Measurements from ENCODE around the gene UNCX. TPM values are rescaled to one million over a fixed set of nuclear protein-coding genes. Genes with fewer than 3 reads are reported as not detected.
"Not testable (repeated sequence)": the region's sequence is repeated elsewhere in the genome, so short reads cannot be mapped to it uniquely, and the experiment has no call there.

Gene UNCX
- polyA plus RNA-seq, 4 donors = not detected

- Histone ChIP-seq H3K27ac (ENCODE audit: low read depth in 1 of 3, low read length in 2 of 3) (no peak overlapping the region), H3K36me3 (ENCODE audit: control insufficient read depth in 3 of 3, insufficient read depth in 2 of 3, low read depth in 1 of 3, low read length in 3 of 3) (no peaks in the 10 kb centered on the region), H3K4me3 (ENCODE audit: low read depth in 1 of 3, low read length in 3 of 3) (no peak overlapping the region), H3K27me3 (ENCODE audit: control insufficient read depth in 3 of 3, insufficient read depth in 3 of 3, low read length in 3 of 3) (peaks cover 0 to 25% (median 0%) of the 10 kb centered on the region in 3 donors), H3K4me1 (ENCODE audit: control insufficient read depth in 3 of 3, insufficient read depth in 2 of 3, low read depth in 1 of 3, low read length in 2 of 3) (no peaks in the 10 kb centered on the region), H3K9me3 (ENCODE audit: control insufficient read depth in 2 of 2, insufficient read depth in 1 of 2, low read depth in 1 of 2, low read length in 1 of 2) (no peaks in the 10 kb centered on the region)
- FAIRE-seq (no peak), DNase-seq (no peak)
- 73 to 92% (median 77%) methylated on average over 6 of the region's 6 CpGs for WGBS, 3 donors
Observed at GRCh38 chr7:1196950-1197349, 35.7 kb upstream of the UNCX start.

- H3K27me3 ChIP-seq (ENCODE audit: control insufficient read depth in 3 of 3, insufficient read depth in 3 of 3, low read length in 3 of 3) = peaks cover 0 to 17% (median 0%) of the 10 kb centered on the region in 3 donors
- no peaks in the 10 kb centered on the region for H3K36me3 ChIP-seq (ENCODE audit: control insufficient read depth in 3 of 3, insufficient read depth in 2 of 3, low read depth in 1 of 3, low read length in 3 of 3)
- H3K9me3 ChIP-seq (ENCODE audit: control insufficient read depth in 2 of 2, insufficient read depth in 1 of 2, low read depth in 1 of 2, low read length in 1 of 2) = no peaks in the 10 kb centered on the region
- FAIRE-seq (no peak), DNase-seq (peak in 1 of 2 donors; percentile 25)
- H3K4me3 ChIP-seq (ENCODE audit: low read depth in 1 of 3, low read length in 3 of 3) = no peak overlapping the region
- 47 to 48% (median 47%) methylated on average over 15 of the region's 15 CpGs for WGBS, 3 donors
- no peaks in the 10 kb centered on the region for H3K4me1 ChIP-seq (ENCODE audit: control insufficient read depth in 3 of 3, insufficient read depth in 2 of 3, low read depth in 1 of 3, low read length in 2 of 3)
- H3K27ac ChIP-seq (ENCODE audit: low read depth in 1 of 3, low read length in 2 of 3) = no peak overlapping the region
Observed at GRCh38 chr7:1197997-1198625, 34.6 kb upstream of the UNCX start.

- no peaks in the 10 kb centered on the region for H3K4me1 ChIP-seq (ENCODE audit: control insufficient read depth in 3 of 3, insufficient read depth in 2 of 3, low read depth in 1 of 3, low read length in 2 of 3)
- FAIRE-seq (no peak), DNase-seq (no peak)
- peaks cover 0 to 6% (median 0%) of the 10 kb centered on the region in 3 donors for H3K27me3 ChIP-seq (ENCODE audit: control insufficient read depth in 3 of 3, insufficient read depth in 3 of 3, low read length in 3 of 3)
- no peaks in the 10 kb centered on the region for H3K36me3 ChIP-seq (ENCODE audit: control insufficient read depth in 3 of 3, insufficient read depth in 2 of 3, low read depth in 1 of 3, low read length in 3 of 3)
- WGBS, 3 donors = 58 to 67% (median 63%) methylated on average over 19 of the region's 19 CpGs
- H3K4me3 ChIP-seq (ENCODE audit: low read depth in 1 of 3, low read length in 3 of 3) = no peak overlapping the region
- no peaks in the 10 kb centered on the region for H3K9me3 ChIP-seq (ENCODE audit: control insufficient read depth in 2 of 2, insufficient read depth in 1 of 2, low read depth in 1 of 2, low read length in 1 of 2)
- H3K27ac ChIP-seq (ENCODE audit: low read depth in 1 of 3, low read length in 2 of 3) = no peak overlapping the region
Observed at GRCh38 chr7:1200045-1200444, 32.6 kb upstream of the UNCX start.

GRCh38 chr7:1201916-1202315, 30.8 kb upstream of the UNCX start:
- Histone ChIP-seq H3K27me3 (ENCODE audit: control insufficient read depth in 3 of 3, insufficient read depth in 3 of 3, low read length in 3 of 3) (peaks cover 0 to 10% (median 0%) of the 10 kb centered on the region in 3 donors), H3K4me1 (ENCODE audit: control insufficient read depth in 3 of 3, insufficient read depth in 2 of 3, low read depth in 1 of 3, low read length in 2 of 3) (no peaks in the 10 kb centered on the region), H3K4me3 (ENCODE audit: low read depth in 1 of 3, low read length in 3 of 3) (no peak overlapping the region), H3K36me3 (ENCODE audit: control insufficient read depth in 3 of 3, insufficient read depth in 2 of 3, low read depth in 1 of 3, low read length in 3 of 3) (no peaks in the 10 kb centered on the region), H3K9me3 (ENCODE audit: control insufficient read depth in 2 of 2, insufficient read depth in 1 of 2, low read depth in 1 of 2, low read length in 1 of 2) (no peaks in the 10 kb centered on the region), H3K27ac (ENCODE audit: low read depth in 1 of 3, low read length in 2 of 3) (no peak overlapping the region)
- no peak for FAIRE-seq
- DNase-seq = no peak
- WGBS, 3 donors = 74 to 79% (median 79%) methylated on average over 15 of the region's 15 CpGs

- H3K27me3 ChIP-seq (ENCODE audit: control insufficient read depth in 3 of 3, insufficient read depth in 3 of 3, low read length in 3 of 3); FAIRE-seq; H3K4me3 ChIP-seq (ENCODE audit: low read depth in 1 of 3, low read length in 3 of 3); H3K27ac ChIP-seq (ENCODE audit: low read depth in 1 of 3, low read length in 2 of 3); H3K4me1 ChIP-seq (ENCODE audit: control insufficient read depth in 3 of 3, insufficient read depth in 2 of 3, low read depth in 1 of 3, low read length in 2 of 3); H3K36me3 ChIP-seq (ENCODE audit: control insufficient read depth in 3 of 3, insufficient read depth in 2 of 3, low read depth in 1 of 3, low read length in 3 of 3); H3K9me3 ChIP-seq (ENCODE audit: control insufficient read depth in 2 of 2, insufficient read depth in 1 of 2, low read depth in 1 of 2, low read length in 1 of 2); DNase-seq: not testable (repeated sequence)
- WGBS, 3 donors = 77 to 93% (median 87%) methylated on average over 6 of the region's 6 CpGs
Observed at GRCh38 chr7:1202914-1203313, 29.8 kb upstream of the UNCX start.

GRCh38 chr7:1204460-1205140, 28.1 kb upstream of the UNCX start:
- H3K4me1 ChIP-seq (ENCODE audit: control insufficient read depth in 3 of 3, insufficient read depth in 2 of 3, low read depth in 1 of 3, low read length in 2 of 3) = no peaks in the 10 kb centered on the region
- no peak overlapping the region for H3K27ac ChIP-seq (ENCODE audit: low read depth in 1 of 3, low read length in 2 of 3)
- no peaks in the 10 kb centered on the region for H3K9me3 ChIP-seq (ENCODE audit: control insufficient read depth in 2 of 2, insufficient read depth in 1 of 2, low read depth in 1 of 2, low read length in 1 of 2)
- H3K4me3 ChIP-seq (ENCODE audit: low read depth in 1 of 3, low read length in 3 of 3) = no peak overlapping the region
- WGBS, 3 donors = 62 to 64% (median 63%) methylated on average over 19 of the region's 19 CpGs
- H3K27me3 ChIP-seq (ENCODE audit: control insufficient read depth in 3 of 3, insufficient read depth in 3 of 3, low read length in 3 of 3) = peaks cover 0 to 15% (median 9%) of the 10 kb centered on the region in 3 donors
- DNase-seq (no peak), FAIRE-seq (no peak)
- H3K36me3 ChIP-seq (ENCODE audit: control insufficient read depth in 3 of 3, insufficient read depth in 2 of 3, low read depth in 1 of 3, low read length in 3 of 3) = no peaks in the 10 kb centered on the region

GRCh38 chr7:1205742-1206141, 26.9 kb upstream of the UNCX start:
- H3K4me1 ChIP-seq (ENCODE audit: control insufficient read depth in 3 of 3, insufficient read depth in 2 of 3, low read depth in 1 of 3, low read length in 2 of 3); H3K27ac ChIP-seq (ENCODE audit: low read depth in 1 of 3, low read length in 2 of 3); FAIRE-seq; H3K4me3 ChIP-seq (ENCODE audit: low read depth in 1 of 3, low read length in 3 of 3); H3K9me3 ChIP-seq (ENCODE audit: control insufficient read depth in 2 of 2, insufficient read depth in 1 of 2, low read depth in 1 of 2, low read length in 1 of 2); H3K36me3 ChIP-seq (ENCODE audit: control insufficient read depth in 3 of 3, insufficient read depth in 2 of 3, low read depth in 1 of 3, low read length in 3 of 3); DNase-seq: not testable (repeated sequence)
- H3K27me3 ChIP-seq (ENCODE audit: control insufficient read depth in 3 of 3, insufficient read depth in 3 of 3, low read length in 3 of 3) = peaks cover 0 to 17% (median 13%) of the 10 kb centered on the region in 3 donors
- WGBS, 3 donors = 67 to 83% (median 74%) methylated on average over 7 of the region's 7 CpGs

- Histone ChIP-seq H3K36me3 (ENCODE audit: control insufficient read depth in 3 of 3, insufficient read depth in 2 of 3, low read depth in 1 of 3, low read length in 3 of 3) (no peaks in the 10 kb centered on the region), H3K4me1 (ENCODE audit: control insufficient read depth in 3 of 3, insufficient read depth in 2 of 3, low read depth in 1 of 3, low read length in 2 of 3) (no peaks in the 10 kb centered on the region), H3K9me3 (ENCODE audit: control insufficient read depth in 2 of 2, insufficient read depth in 1 of 2, low read depth in 1 of 2, low read length in 1 of 2) (no peaks in the 10 kb centered on the region), H3K4me3 (ENCODE audit: low read depth in 1 of 3, low read length in 3 of 3) (no peak overlapping the region), H3K27ac (ENCODE audit: low read depth in 1 of 3, low read length in 2 of 3) (no peak overlapping the region), H3K27me3 (ENCODE audit: control insufficient read depth in 3 of 3, insufficient read depth in 3 of 3, low read length in 3 of 3) (peaks cover 0 to 33% (median 22%) of the 10 kb centered on the region in 3 donors)
- FAIRE-seq (no peak), DNase-seq (no peak)
- 74 to 81% (median 79%) methylated on average over 14 of the region's 14 CpGs for WGBS, 3 donors
Observed at GRCh38 chr7:1209097-1209496, 23.6 kb upstream of the UNCX start.
